Measurements from ENCODE around the gene PTK7.

PTK7 gene

DNA sequence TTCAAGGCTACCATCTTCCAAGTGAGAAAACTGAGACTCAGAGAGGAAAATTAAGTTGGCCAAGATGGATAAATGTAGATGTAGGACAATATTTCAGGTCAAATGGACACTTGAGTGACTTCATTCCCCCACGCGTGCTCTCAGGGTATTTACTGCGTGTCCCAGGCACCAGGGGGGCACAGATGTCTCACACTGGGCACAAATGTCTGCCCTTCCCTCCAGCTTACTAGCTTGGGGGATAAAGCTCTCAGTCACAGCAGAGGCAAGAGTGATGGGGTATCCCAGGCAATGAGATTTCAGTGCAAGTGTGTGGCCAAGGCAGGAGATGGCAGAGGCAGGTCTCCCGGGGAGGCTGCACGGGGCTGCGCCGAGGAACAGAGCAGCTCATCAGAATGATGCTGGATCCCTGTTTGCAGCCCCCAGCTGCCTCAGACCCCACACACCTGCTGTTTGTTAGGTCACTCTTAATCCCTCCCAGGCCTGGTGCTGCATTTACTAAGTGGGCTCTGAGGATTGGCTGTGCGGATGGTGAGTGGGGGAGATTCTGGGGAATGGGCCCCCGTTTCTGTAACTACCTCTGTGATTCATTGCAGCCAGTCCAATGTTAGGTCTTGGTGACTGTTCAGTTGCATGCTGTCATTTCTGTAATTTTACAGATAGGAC lies 44.1 kb downstream of the PTK7 start:
- DNase-seq (no peak), ATAC-seq (ENCODE audit: insufficient read depth, low read depth) (no peak)
- no peaks in the 10 kb centered on the region for H3K27me3 ChIP-seq (ENCODE audit: insufficient read depth, low read length, poor library complexity)
- TF ChIP-seq CTCF (IDR thresholded peaks at IDR 0.05; ENCODE audit: borderline replicate concordance, extremely low read depth, low read length, poor library complexity, severe bottlenecking) = no peak
- TF ChIP-seq EZH2 (IDR thresholded peaks at IDR 0.05; ENCODE audit: borderline replicate concordance, low read depth, low read length, severe bottlenecking) = no peak
- H3K4me2 ChIP-seq (ENCODE audit: insufficient read depth, low read length) = no peak overlapping the region
- H4K20me1 ChIP-seq (ENCODE audit: insufficient read depth, low read length) = peaks cover 50% of the 10 kb centered on the region
- H2AFZ ChIP-seq (ENCODE audit: low read depth, low read length) = no peak overlapping the region
- no peak overlapping the region for H3K27ac ChIP-seq (ENCODE audit: low read length)
- H3K9ac ChIP-seq (ENCODE audit: low read depth, low read length) = no peak overlapping the region
- H3K36me3 ChIP-seq (ENCODE audit: insufficient read depth, low read length) = no peaks in the 10 kb centered on the region
- no peak overlapping the region for H3K4me3 ChIP-seq (ENCODE audit: low read depth in 1 of 2, low read length in 2 of 2)
- H3K4me1 ChIP-seq (ENCODE audit: insufficient read depth, low read length) = no peaks in the 10 kb centered on the region
- H3K9me3 ChIP-seq (ENCODE audit: insufficient read depth, low read length, severe bottlenecking) = no peaks in the 10 kb centered on the region
- H3K79me2 ChIP-seq (ENCODE audit: insufficient read depth, low read length) = peaks cover 71% of the 10 kb centered on the region

GRCh38 chr6:43120944-43121913 lies 45.1 kb downstream of the PTK7 start:
- no peaks in the 10 kb centered on the region for H3K27me3 ChIP-seq (ENCODE audit: insufficient read depth, low read length, poor library complexity)
- TF ChIP-seq EZH2 (IDR thresholded peaks at IDR 0.05; ENCODE audit: borderline replicate concordance, low read depth, low read length, severe bottlenecking) (no peak), CTCF (IDR thresholded peaks at IDR 0.05; ENCODE audit: borderline replicate concordance, extremely low read depth, low read length, poor library complexity, severe bottlenecking) (no peak)
- no peak overlapping the region for H3K4me3 ChIP-seq (ENCODE audit: low read depth in 1 of 2, low read length in 2 of 2)
- H3K4me2 ChIP-seq (ENCODE audit: insufficient read depth, low read length) = no peak overlapping the region
- no peak overlapping the region for H3K9ac ChIP-seq (ENCODE audit: low read depth, low read length)
- H4K20me1 ChIP-seq (ENCODE audit: insufficient read depth, low read length) = peaks cover 52% of the 10 kb centered on the region
- H2AFZ ChIP-seq (ENCODE audit: low read depth, low read length) = no peak overlapping the region
- DNase-seq (no peak), ATAC-seq (ENCODE audit: insufficient read depth, low read depth) (no peak)
- no peak overlapping the region for H3K27ac ChIP-seq (ENCODE audit: low read length)
- no peaks in the 10 kb centered on the region for H3K36me3 ChIP-seq (ENCODE audit: insufficient read depth, low read length)
- H3K79me2 ChIP-seq (ENCODE audit: insufficient read depth, low read length) = peaks cover 71% of the 10 kb centered on the region
- no peaks in the 10 kb centered on the region for H3K9me3 ChIP-seq (ENCODE audit: insufficient read depth, low read length, severe bottlenecking)
- no peaks in the 10 kb centered on the region for H3K4me1 ChIP-seq (ENCODE audit: insufficient read depth, low read length)

GRCh38 chr6:43122146-43122545 lies 46.0 kb downstream of the PTK7 start:
- Histone ChIP-seq H3K27me3 (ENCODE audit: insufficient read depth, low read length, poor library complexity) (no peaks in the 10 kb centered on the region), H3K9ac (ENCODE audit: low read depth, low read length) (no peak overlapping the region), H3K36me3 (ENCODE audit: insufficient read depth, low read length) (no peaks in the 10 kb centered on the region), H4K20me1 (ENCODE audit: insufficient read depth, low read length) (peaks cover 60% of the 10 kb centered on the region), H3K79me2 (ENCODE audit: insufficient read depth, low read length) (peaks cover 68% of the 10 kb centered on the region), H3K9me3 (ENCODE audit: insufficient read depth, low read length, severe bottlenecking) (no peaks in the 10 kb centered on the region), H3K27ac (ENCODE audit: low read length) (no peak overlapping the region), H3K4me2 (ENCODE audit: insufficient read depth, low read length) (no peak overlapping the region), H3K4me3 (ENCODE audit: low read depth in 1 of 2, low read length in 2 of 2) (no peak overlapping the region), H3K4me1 (ENCODE audit: insufficient read depth, low read length) (no peaks in the 10 kb centered on the region), H2AFZ (ENCODE audit: low read depth, low read length) (no peak overlapping the region)
- TF ChIP-seq EZH2 (IDR thresholded peaks at IDR 0.05; ENCODE audit: borderline replicate concordance, low read depth, low read length, severe bottlenecking) (no peak), CTCF (IDR thresholded peaks at IDR 0.05; ENCODE audit: borderline replicate concordance, extremely low read depth, low read length, poor library complexity, severe bottlenecking) (no peak)
- DNase-seq (no peak), ATAC-seq (ENCODE audit: insufficient read depth, low read depth) (no peak)

Measured in DND-41 (cell line).